GM19452 (cell line): Measurements from ENCODE around the gene PRKAR2A.
"Not testable (repeated sequence)": the region's sequence is repeated elsewhere in the genome, so short reads cannot be mapped to it uniquely, and the experiment has no call there.

ENCODE experiments used
- ATAC-seq: cut with Tn5 transposase; IDR thresholded peaks from one replicate; pipeline ENCODE4 v1.9.1; 2021; ENCODE audit not compliant: unreplicated experiment

The PRKAR2A gene

DNA sequence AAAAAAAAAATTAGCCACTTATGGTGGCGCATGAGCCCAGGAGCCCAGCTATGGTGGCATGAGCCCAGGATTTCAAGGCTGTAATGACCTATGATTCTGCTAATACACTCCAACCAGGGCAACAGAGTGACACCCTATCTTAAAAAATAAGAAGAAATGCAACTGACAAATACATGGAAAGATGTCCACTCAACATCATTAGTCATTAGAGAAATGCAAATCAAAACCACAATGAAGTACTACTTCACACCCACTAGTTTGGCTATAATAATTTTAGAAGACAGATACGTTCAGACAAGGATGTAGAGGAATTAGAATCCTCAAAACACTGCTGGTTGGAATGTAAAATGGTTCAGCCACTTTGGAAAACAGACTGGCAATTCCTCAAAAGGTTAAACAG, 10.5 kb downstream of the PRKAR2A start:
- ATAC-seq: no peak

DNA sequence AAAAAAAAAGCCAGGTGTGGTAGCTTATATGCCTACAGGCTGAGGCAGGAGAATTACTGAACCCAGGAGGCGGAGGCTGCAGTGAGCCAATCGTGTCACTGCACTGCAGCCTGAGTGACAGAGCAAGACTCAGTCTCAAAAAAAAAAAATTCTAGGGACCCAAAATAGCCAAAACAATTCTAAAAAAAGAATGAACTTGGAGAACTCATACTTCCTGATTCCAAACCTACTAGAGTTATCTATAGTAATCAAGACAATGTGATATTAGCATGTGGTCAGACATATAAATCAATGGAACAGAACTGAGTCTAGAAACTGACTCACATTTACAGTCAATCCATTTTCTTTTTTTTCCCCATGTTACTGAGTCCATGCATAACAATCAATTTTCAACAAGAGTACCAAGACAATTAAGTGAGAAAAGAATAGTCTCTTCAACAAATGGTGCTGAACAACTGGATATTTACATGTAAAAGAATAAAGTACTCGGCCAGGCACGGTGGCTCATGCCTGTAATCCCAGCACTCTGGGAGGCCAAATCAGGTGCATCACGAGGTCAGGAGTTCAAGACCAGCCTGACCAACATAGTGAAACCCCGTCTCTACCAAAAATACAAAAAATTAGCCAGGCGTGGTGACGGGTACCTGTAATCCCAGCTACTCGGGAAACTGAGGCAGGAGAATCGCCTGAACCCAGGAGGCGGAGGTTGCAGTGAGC, 11.9 kb downstream of the PRKAR2A start:
- ATAC-seq: no peak

DNA sequence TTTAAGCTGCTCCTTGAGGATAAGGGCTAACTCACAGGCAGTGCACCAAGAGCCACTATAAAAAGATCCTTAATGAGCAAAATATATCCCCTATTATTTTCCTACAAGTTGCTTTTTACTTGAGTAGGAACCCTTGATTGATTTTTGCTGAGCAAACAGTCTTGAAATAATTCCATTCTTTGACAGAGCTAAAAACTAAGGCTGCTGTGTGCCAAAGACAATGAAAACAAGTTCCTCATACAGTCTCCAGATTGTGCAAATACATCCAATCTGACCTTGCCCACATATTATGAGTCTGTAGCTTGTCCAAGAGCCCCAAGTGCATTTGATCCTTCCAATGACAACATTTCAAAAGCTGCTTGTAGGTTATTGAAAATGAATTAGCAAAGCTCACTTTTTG, 15.0 kb downstream of the PRKAR2A start:
- ATAC-seq: no peak

DNA sequence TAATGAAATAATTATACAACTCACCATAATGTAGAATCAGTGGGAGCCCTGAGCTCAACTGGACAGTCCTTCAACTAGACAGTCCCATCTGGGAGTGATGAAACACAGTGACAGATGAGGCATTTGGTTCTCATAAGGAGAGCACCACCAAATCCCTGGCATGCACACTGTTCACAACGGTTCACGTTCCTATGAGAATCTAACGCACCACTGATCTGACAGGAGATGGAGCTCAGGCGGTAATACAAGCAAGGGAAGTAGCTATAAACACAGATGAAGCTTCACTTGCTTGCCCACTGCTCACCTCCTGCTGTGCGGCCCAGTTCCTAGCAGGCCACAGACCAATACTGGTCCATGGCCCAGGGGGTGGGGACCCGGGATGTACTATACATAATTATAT, 17.0 kb downstream of the PRKAR2A start:
- ATAC-seq: no peak

DNA sequence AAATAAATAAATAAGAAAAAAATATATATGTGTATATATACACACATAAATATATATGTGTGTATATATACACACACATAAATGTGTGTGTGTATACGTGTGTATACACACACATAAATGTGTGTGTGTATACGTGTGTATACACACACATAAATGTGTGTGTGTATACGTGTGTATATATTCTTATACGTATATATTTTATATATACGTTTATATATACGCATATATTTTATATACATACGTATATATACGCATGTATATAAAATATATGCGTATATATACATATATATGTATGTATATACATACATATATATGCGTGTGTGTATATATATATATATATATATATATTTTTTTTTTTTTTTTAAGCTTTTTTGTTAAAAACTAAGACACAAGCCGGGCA, 18.1 kb downstream of the PRKAR2A start:
- ATAC-seq: not testable (repeated sequence)

DNA sequence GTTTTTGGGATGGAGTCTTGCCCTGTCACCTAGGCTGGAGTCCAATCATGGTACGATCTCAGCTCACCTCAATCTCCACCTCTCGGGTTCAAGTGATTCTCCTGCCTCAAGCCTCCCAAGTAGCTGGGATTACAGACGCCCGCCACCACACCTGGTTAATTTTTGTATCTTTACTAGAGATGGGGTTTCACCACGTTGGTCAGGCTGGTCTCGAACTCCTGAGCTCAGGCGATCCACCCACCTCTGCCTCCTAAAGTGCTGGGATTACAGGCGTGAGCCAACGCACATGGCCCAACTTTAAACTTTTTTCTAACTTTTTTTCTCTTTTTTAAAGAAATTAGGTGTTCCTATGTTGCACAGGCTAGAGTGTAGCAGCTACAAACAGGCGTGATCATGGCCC, 19.8 kb downstream of the PRKAR2A start:
- ATAC-seq: not testable (repeated sequence)

DNA sequence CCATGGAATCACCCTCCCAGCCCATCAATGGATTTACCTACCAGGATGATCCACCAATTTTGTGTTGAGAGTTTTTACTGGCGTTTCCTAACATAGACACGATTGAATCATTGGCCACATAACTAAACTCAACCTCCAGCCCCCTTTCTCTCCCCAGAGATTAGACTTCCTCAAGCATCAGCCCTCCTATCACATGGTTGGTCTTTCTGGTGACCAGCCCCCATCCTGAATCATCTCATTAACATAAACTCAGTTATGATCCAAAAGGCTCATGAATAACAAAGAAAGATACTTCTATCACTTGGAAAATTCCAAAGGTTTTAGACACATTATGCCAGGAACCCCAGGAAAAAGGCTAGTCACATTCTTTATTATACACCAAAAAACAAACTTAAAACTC, 21.2 kb downstream of the PRKAR2A start:
- no peak for ATAC-seq

DNA sequence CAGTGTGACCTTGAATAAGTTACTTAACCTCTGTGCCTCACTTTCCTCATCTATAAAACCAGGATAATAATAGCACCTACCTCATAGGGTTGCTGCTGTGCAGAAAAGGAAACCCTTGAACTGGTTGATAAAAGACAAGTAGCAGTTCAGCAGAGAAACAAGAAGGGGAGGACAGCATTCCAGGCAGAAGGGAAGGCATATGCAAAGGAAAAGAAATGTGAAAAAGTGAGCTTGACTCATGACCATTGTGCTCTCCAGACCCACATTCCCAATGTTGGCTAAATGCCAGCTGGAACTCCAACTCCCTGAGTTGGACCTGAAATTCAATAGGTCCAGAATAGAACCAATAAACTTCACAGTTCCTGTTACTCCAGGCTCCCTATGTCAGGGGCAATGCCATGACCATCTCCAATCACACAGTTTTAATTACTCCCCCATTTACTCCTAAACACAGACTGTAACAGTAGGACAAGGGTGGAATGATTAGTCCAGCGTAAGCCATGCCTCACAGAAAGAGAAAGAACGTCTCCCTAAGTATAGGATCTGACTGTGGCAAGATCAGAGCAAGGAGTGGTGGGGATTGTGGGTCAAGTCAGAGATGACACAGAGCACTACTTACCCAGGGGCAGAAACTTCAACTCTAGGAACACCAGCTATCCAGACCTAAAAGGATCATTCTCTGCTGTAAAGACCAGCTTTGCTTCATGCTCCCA, 26.9 kb downstream of the PRKAR2A start:
- no peak for ATAC-seq

DNA sequence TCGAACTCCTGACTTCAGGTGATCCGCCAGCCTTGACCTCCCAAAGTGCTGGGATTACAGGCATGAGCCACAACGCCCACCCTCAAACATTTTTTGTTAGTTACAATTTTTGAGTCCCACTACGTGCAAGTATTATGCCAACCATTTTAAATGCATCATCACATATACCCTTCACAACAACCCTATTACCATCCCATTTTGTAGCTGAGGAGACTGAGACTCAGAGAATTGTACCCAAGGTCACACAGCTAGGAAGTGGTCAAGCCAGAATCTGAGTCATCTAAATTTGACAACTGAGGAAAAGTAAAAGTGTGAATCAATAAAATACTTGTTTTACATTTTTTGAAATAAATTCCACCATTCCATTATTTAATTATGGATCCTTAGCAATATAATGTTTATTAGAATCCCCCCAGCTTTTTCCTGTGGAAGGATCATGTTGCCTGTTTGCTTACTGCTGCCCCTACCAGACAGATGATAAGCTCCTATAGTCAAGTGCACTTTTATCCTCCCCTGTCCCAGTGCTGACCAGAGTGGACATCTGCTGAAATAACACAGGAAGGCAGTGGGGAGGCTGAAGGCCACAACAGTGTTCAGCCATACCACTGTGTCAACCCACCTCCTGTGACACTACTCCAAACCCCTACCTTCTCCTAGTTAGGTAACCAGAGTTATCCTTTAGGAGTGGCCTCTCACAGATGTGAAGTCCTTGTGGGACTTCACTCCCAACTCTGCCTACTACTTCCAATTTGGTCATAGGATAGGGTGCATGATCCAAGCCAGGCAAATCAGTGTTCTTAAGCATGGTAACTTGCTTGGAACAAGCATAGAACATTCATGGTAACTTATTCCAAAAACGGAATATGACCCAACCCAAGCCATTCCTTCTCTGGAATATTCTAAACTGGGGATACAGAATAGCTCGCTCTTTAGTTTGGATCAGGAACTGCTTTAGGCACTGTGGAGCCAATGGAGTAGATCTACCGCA, 28.1 kb downstream of the PRKAR2A start:
- ATAC-seq: no peak

DNA sequence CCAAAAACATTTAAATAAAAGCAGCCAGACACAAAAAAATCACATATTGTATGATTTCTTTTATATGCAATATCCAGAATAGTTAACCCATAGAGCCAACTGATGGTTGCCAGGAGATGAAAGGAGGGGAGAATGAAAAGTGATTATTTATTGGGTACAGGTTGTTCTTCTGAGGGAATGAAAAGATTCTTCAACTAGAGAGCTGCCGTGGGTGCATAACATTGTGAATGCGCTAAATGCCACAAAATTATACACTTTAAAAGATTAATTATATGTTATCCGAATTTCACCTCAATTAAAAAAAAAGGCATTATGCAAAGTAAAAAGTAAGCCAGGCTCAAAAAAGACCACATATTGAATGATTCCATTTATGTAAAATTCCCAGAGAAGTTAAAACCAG, 36.1 kb downstream of the PRKAR2A start:
- no peak for ATAC-seq

DNA sequence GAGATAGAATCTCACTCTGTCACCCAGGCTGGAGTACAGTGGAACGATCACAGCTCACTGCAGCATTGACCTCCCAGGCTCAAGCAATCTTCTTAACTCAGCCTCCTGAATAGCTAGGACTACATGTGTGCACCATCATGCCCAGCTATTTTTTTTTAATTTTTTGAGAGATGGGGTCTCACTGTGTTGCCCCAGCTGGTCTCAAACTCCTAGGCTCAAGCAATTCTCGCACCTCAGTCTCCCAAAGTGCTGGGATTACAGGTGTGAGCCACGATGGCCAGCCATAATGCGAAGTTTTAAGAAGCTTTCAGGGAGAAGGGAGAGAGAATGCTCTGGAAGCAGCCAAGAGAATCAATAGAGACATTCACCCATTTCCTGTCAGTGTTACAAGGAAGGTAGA, 42.7 kb downstream of the PRKAR2A start:
- no peak for ATAC-seq

DNA sequence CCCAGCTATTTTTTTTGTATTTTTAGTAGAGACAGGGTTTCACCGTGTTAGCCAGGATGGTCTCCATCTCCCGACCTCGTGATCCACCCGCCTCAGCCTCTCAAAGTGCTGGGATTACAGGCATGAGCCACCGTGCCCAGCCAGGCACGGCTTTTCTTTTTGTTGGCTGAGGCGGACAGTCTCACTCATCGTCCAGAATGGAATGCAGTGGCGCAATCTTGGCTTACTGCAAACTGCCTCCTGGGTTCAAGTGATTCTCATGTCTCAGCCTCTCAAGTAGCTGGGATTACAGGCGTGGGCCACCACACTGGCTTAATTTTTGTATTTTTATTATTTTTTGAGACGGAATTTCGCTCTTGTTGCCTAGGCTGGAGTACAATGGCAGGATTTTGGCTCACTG, 46.8 kb downstream of the PRKAR2A start:
- ATAC-seq: not testable (repeated sequence)

DNA sequence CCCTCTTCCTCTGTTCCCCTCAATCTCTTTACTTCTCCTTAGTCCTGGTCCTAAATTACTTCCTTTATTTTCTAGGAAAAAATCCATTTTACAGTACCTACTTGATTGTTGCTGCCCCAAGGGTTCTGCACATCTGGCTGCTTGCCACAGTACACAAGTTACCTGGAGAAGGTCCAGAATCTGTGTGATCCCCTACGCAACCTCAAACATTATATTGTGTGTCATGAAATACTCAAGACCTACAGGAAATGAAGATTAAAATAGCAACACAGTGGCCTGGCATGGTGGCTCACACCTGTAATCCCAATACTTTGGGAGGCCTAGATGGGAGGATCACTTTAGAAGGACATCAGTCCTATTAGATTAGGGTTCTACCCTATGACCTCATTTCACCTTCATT, 48.7 kb downstream of the PRKAR2A start:
- no peak for ATAC-seq

DNA sequence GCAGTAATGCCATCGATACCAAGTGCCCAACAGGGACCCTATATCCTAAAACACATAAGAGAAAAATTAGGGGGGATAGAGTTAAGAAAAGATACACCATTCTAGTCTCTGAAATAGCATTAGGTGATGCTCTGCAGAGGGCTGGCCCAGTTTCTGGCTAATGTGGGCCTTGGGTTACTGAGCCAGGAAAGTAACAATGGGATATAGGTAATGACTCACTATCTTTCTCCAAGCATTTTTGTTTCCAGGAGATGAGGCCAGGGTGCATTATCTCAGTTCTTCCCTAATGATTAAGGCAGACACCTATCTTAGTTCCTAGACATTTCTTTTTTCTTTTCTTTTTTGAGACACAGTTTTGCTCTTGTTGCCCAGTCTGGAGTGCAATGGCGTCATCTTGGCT, 50.0 kb downstream of the PRKAR2A start:
- no peak for ATAC-seq

DNA sequence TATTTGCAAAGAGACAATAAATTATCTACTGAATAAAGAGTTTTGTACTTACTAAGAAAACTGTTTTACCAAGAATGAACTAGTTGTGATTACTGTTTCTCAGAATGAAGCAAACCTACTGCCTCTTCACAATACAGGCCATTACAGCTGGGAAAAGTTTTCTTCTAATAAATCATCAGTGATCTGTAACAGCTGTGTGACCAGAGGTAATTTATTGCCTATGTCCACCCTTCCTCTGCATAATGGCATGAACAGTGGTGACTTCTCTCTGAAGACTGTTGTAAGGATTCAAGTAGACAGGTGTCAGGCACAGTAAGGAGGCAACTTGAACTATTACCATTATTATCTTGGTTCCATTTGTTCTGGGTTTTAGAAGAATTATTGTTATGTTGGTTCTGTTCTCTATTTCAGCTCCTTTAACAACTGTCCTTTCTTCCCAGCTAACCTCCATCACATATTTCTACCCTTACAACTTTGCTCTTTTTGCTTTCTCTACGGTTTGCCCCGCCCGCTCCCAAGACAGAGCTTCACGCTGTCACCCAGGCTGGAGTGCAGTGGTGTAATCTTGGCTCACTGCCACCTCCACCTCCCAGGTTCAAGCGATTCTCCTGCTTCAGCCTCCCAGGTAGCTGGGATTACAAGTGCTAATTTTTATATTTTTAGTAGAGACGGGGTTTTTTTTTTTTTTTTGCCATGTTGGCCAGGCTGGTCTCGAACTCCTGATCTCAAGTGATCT, 51.5 kb downstream of the PRKAR2A start:
- ATAC-seq: no peak

DNA sequence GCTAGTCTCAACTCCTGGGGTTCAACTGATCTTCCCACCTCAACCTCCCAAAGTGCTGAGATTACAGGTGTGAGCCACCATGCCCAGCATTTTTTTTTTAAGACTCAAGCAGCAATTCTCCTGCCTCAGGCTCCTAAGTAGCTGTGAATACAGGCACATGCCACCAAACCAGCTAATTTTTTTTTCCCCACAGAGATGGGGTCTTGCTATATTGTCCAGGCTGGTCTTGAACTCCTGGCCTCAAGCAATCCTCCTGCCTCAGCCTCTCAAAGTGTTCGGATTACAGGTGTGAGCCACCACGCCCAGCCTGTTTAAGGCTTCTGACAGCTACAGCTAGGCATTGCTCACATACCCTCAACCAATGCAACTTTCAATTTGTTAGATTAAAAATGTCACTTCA, 54.2 kb downstream of the PRKAR2A start:
- ATAC-seq: not testable (repeated sequence)

DNA sequence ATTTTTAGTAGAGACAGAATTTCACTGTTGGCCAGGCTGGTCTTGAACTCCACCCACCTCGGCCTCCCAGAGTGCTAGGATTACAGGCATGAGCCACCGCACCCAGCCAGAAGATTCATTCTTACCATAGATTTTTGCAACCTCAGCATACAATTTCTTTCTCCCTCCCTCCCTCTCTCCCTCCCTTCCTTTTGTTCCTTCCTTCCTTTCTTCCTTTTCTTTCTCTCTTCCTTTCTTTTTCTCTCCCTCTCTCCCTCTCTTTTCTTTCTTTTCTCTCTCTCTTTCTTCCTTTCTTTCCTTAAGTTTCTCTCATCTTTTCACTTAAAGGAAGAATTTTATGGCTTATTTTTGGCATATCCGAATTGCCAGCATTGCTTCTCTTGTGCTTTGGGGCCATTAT, 58.0 kb downstream of the PRKAR2A start:
- ATAC-seq: no peak

DNA sequence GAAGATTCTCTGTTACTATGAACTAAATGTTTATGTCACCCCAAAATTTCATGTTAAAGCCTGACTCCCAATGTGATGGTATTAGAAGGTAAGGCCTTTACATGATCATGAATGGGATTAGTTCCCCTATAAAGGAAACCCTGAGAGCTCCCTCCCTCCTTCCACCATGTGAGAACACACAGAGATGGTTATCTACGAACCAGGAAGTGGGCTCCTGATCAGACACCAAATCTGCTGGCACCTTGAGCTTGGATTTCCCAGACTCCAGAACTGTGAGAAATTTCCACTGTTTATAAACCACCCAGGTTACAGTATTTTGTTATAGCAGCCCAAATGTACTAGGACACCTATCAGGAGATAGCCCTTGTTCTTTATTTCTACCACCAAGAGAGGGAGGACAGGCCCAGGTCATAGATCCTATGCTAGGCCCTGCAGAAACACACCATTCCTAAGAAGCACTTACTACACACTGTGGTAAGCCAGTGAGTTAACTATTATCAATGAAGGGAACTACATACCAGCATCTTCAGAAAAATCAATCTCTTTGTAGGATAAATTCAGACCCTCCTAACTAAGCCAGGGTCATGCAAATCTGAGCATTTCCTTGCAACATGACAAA, 59.0 kb downstream of the PRKAR2A start:
- no peak for ATAC-seq

DNA sequence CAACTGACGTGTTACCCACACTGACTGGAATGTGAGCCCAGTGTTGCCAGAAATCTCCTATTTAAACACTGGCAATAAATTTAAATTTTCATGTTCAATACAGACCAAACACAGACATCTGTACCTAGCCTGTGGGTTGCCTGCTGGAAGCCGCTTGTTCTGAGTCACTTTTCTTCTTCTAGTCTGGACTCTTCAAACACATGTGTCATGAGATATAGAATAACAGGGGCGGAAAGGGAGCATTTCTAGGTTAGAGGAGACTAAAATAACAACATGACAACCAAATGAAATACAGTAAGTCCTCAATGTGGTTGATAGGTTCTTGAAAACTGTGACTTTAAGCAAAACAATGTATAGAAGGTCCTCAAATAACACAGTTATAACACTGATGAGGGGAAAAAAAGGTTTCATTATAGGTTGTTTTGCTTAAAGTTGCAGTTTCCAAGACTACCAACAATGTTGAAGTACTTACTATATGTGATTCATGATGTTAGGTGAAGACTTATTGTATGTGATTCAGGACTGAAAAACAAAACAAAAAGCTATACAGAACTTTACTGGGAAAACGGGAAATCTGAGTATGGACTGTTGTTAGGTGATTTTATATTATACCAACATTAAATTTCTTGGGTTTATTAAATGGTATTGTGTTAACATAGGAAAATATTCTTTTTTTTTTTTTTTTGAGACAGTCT, 63.1 kb downstream of the PRKAR2A start:
- no peak for ATAC-seq

DNA sequence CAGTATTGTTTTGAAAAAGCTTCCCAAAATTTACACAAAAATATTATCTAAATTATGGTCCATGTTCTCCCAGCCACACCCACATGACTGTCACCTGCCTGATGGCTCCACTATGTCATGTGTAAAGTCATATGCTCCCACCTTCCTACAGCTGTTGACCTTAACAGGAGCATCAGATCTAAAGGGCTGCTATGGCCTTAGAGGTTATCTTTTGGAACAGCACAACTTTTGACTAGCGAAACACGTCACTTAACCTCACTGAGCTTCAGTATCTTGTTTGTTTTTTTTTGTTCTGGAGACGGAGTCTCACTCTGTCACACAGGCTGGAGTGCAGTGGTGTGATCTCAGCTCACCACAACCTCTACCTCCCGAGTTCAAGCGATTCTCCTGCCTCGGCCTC, 64.4 kb downstream of the PRKAR2A start:
- ATAC-seq: no peak
